GM23248 (cell line): ENCODE data around the gene SMARCD2. TPM values are rescaled to one million over a fixed set of nuclear protein-coding genes. Genes with fewer than 3 reads are reported as not detected.

Source experiments
- DNase-seq: peaks from one replicate; pipeline ENCODE4 v3.0.0-alpha.2; 2015
- H2AFZ ChIP-seq: fragments of 200-600 bp; sonication (generic); 2 replicates; pipeline ENCODE4 v1.6.1; 2016; ENCODE audit warnings: antibody characterized with exemption
- H3F3A ChIP-seq: fragments of 200-600 bp; sonication (generic); 2 replicates; pipeline ENCODE4 v1.6.1; 2016; ENCODE audit warnings: mild to moderate bottlenecking, antibody characterized with exemption, mixed run types; ENCODE audit not compliant: insufficient read depth
- H3K27ac ChIP-seq: fragments of 200-600 bp; sonication (generic); 2 replicates; pipeline ENCODE4 v1.5.1; 2016; ENCODE audit warnings: mild to moderate bottlenecking
- H3K27me3 ChIP-seq: fragments of 200-600 bp; sonication (generic); replicated peaks from 2 replicates; pipeline ENCODE4 v1.6.1; 2016; ENCODE audit warnings: mild to moderate bottlenecking; ENCODE audit not compliant: insufficient read depth
- H3K36me3 ChIP-seq: fragments of 200-600 bp; sonication (generic); 2 replicates; pipeline ENCODE4 v1.6.1; 2016; ENCODE audit warnings: low read depth, mild to moderate bottlenecking
- H3K4me1 ChIP-seq: fragments of 200-600 bp; sonication (generic); 2 replicates; pipeline ENCODE4 v1.6.1; 2016; ENCODE audit warnings: mild to moderate bottlenecking; ENCODE audit not compliant: insufficient read depth
- H3K4me2 ChIP-seq: fragments of 200-600 bp; sonication (generic); one replicate; pipeline ENCODE4 v1.6.1; 2016; ENCODE audit warnings: mild to moderate bottlenecking; ENCODE audit not compliant: unreplicated experiment
- H3K4me3 ChIP-seq: fragments of 200-600 bp; sonication (generic); 2 replicates; pipeline ENCODE4 v1.5.1; 2016; ENCODE audit warnings: mild to moderate bottlenecking
- H3K79me2 ChIP-seq: fragments of 200-600 bp; sonication (generic); 2 replicates; pipeline ENCODE4 v1.6.1; 2016; ENCODE audit warnings: mild to moderate bottlenecking; ENCODE audit not compliant: insufficient read depth
- H3K9ac ChIP-seq: fragments of 200-600 bp; sonication (generic); 2 replicates; pipeline ENCODE4 v1.6.1; 2016; ENCODE audit warnings: mild to moderate bottlenecking
- H3K9me2 ChIP-seq: fragments of 200-600 bp; sonication (generic); 2 replicates; pipeline ENCODE4 v1.6.1; 2016; ENCODE audit warnings: mixed run types, mild to moderate bottlenecking, moderate library complexity; ENCODE audit not compliant: insufficient read depth
- H3K9me3 ChIP-seq: fragments of 200-600 bp; sonication (generic); one replicate; pipeline ENCODE4 v1.6.1; 2017; ENCODE audit warnings: low read depth
- H4K20me1 ChIP-seq: fragments of 200-600 bp; sonication (generic); 2 replicates; pipeline ENCODE4 v1.6.0; 2016; ENCODE audit not compliant: insufficient read depth
- EZH2 ChIP-seq: fragments of 200-600 bp; sonication (generic); IDR thresholded peaks from 2 replicates; pipeline ENCODE4 v1.6.1; 2018; ENCODE audit warnings: antibody characterized with exemption, mild to moderate bottlenecking; ENCODE audit not compliant: insufficient read depth, poor library complexity, severe bottlenecking
- EZH2phosphoT487 ChIP-seq: fragments of 200-600 bp; sonication (generic); IDR thresholded peaks from 2 replicates; pipeline ENCODE4 v1.6.1; 2018; ENCODE audit warnings: antibody characterized with exemption, moderate library complexity, mild to moderate bottlenecking, low read depth; ENCODE audit not compliant: insufficient read depth
- WGBS, 2 experiments: methylation state at CpG; one replicate each; pipeline ENCODE4 v1.1.6; 2015 to 2017; ENCODE audit warnings: low lambda C conversion rate in 2 of 2, low coverage in 1 of 2; ENCODE audit errors: missing lambda C conversion rate in 2 of 2; 5-methylcytosine and 5-hydroxymethylcytosine counted together
- in situ Hi-C: fragments of 300-500 bp; cut with MboI; formaldehyde crosslinking; loops from 2 replicates; pipeline ENCODE4 v1.15.0; 2020
- polyA plus RNA-seq: library from polyadenylated mRNA; unstranded; fragments of >200 nt; fragmentation: Nextera tagmentation; extraction: Ambion mirVana; gene quantifications from 2 replicates; pipeline ENCODE4 v1.2.1, GENCODE V29; 2016
- total RNA-seq: library from RNA; depleted of rRNA; stranded (reverse); fragments of >200 nt; shearing (Covaris generic); gene quantifications from 2 replicates; pipeline ENCODE4 v1.2.3, GENCODE V29; 2014

The SMARCD2 gene
- total and polyA plus RNA-seq, 2 experiments from 2014 or later, result 29.3 to 88.5 TPM

DNA sequence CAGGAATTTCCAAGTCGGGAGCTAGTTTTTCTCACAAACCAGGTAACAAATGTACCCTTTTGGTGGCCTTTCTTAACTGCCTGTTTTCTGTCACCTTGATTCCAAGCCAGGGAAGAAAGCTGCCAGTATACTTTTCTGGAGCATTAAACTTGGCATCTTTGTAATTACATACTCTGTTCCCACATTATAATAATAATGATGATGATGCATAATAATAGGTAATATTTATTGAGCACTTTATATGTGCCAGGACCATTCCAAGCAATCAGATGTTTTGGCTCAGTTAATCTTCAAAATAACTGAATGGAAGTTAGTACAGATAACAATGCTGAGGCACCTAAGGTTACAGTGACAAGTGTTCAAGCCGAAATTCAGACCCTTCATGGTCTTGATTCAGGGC is 26.4 kb downstream of the SMARCD2 start:
- Histone ChIP-seq H3K4me2 (no peak overlapping the region), H3K4me1 (peaks cover 4% of the 10 kb centered on the region; the same call in 1 of the 2 replicates), H2AFZ (no peak overlapping the region), H4K20me1 (no peaks in the 10 kb centered on the region), H3K9me2 (no peaks in the 10 kb centered on the region), H3K4me3 (no peak overlapping the region), H3K27me3 (no peaks in the 10 kb centered on the region), H3K27ac (peak overlapping the region; percentile 23; the same call in 1 of the 2 replicates), H3F3A (peaks cover 89% of the 10 kb centered on the region), H3K79me2 (peaks cover 41% of the 10 kb centered on the region), H3K9me3 (no peaks in the 10 kb centered on the region), H3K9ac (peak overlapping the region; percentile 29; the same call in 1 of the 2 replicates), H3K36me3 (peaks cover 93% of the 10 kb centered on the region)
- TF ChIP-seq EZH2phosphoT487 (no peak), EZH2 (no peak)
- DNase-seq, result no peak
- 81 to 91% methylated on average over 2 of the region's 2 CpGs for WGBS, 2 experiments
- in situ Hi-C loops, result no loop called here

- H3K9ac ChIP-seq, result no peak overlapping the region
- no peaks in the 10 kb centered on the region for H3K9me2 ChIP-seq
- H3K4me1 ChIP-seq, result no peaks in the 10 kb centered on the region
- no peaks in the 10 kb centered on the region for H3K27me3 ChIP-seq
- H3K79me2 ChIP-seq, result peaks cover 67% of the 10 kb centered on the region
- no peak overlapping the region for H3K27ac ChIP-seq
- 88 to 94% methylated on average over 9 of the region's 9 CpGs for WGBS, 2 experiments
- H3F3A ChIP-seq, result peaks cover 40% of the 10 kb centered on the region
- H3K9me3 ChIP-seq, result no peaks in the 10 kb centered on the region
- in situ Hi-C loops, result no loop called here
- H3K4me2 ChIP-seq, result no peak overlapping the region
- no peak overlapping the region for H2AFZ ChIP-seq
- TF ChIP-seq EZH2 (no peak), EZH2phosphoT487 (no peak)
- no peak overlapping the region for H3K4me3 ChIP-seq
- H4K20me1 ChIP-seq, result no peaks in the 10 kb centered on the region
- H3K36me3 ChIP-seq, result peaks cover 95% of the 10 kb centered on the region
- no peak for DNase-seq
Observed at GRCh38 chr17:63809970-63810369, 32.5 kb downstream of the SMARCD2 start.

- Histone ChIP-seq H3K4me3 (no peak overlapping the region), H3K27ac (no peak overlapping the region), H3K36me3 (peaks cover 95% of the 10 kb centered on the region), H3K79me2 (peaks cover 88% of the 10 kb centered on the region), H4K20me1 (no peaks in the 10 kb centered on the region), H3K9me3 (no peaks in the 10 kb centered on the region), H3K4me2 (no peak overlapping the region), H3K27me3 (no peaks in the 10 kb centered on the region), H3K9ac (no peak overlapping the region), H3F3A (peaks cover 4% of the 10 kb centered on the region; the same call in 1 of the 2 replicates), H3K4me1 (no peaks in the 10 kb centered on the region), H2AFZ (no peak overlapping the region), H3K9me2 (no peaks in the 10 kb centered on the region)
- in situ Hi-C loops, result no loop called here
- WGBS, 2 experiments, result 93 to 100% methylated on average over 2 of the region's 2 CpGs
- no peak for DNase-seq
- no peak for TF ChIP-seq EZH2phosphoT487
- TF ChIP-seq EZH2, result no peak
Observed at GRCh38 chr17:63805591-63805990, 36.9 kb downstream of the SMARCD2 start.

DNA sequence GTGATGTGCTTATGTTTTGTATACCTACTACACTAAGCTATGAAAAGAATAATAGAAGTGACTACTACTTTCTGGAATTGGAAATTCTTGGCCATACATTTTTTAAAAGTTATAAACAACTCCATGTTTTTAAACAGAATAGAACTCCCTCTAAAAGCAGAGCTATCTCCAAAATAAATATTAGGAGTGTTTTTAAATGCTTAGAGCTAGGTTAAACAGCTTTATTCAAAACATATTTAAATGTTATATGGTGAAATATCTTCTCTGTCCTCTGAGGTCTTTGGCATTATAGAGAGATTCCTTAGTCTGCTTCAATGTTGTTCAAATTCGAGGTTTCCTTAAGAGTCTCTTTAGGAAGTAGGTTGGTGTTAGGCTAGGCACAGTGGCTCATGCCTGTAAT is 38.2 kb downstream of the SMARCD2 start:
- Histone ChIP-seq H2AFZ (no peak overlapping the region), H3K9ac (no peak overlapping the region), H3K4me2 (no peak overlapping the region), H3K79me2 (peaks cover 96% of the 10 kb centered on the region), H3F3A (no peaks in the 10 kb centered on the region; the same call in 1 of the 2 replicates), H3K27ac (no peak overlapping the region), H4K20me1 (no peaks in the 10 kb centered on the region), H3K27me3 (no peaks in the 10 kb centered on the region), H3K9me3 (no peaks in the 10 kb centered on the region), H3K9me2 (no peaks in the 10 kb centered on the region), H3K36me3 (peaks cover 95% of the 10 kb centered on the region), H3K4me3 (no peak overlapping the region), H3K4me1 (no peaks in the 10 kb centered on the region)
- in situ Hi-C loops, result no loop called here
- TF ChIP-seq EZH2phosphoT487 (no peak), EZH2 (no peak)
- WGBS, 2 experiments, result 92 to 97% methylated on average over 1 of the region's 1 CpG
- no peak for DNase-seq

DNA sequence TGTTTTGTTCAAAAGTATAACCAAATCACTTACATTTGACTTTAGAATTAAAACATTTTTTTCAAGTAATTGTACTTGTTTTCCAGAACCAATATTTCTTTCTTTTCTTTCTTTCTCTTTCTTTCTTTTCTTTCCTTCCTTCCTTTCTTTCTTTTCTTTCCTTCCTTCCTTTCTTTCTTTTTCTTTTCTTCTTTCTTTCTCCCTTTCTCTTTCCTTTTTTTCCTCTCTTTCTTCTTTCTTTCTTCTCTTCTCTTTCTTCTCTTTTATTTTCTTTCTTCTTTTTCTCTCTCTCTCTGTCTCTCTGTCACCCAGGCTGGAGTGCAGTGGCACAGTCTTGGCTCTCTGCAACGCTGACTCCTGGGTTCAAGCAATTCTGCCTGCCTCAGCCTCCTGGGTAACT is 41.7 kb downstream of the SMARCD2 start:
- no peaks in the 10 kb centered on the region for H3K27me3 ChIP-seq
- no peak for DNase-seq
- H2AFZ ChIP-seq, result no peak overlapping the region
- no peaks in the 10 kb centered on the region for H3K4me1 ChIP-seq
- peaks cover 98% of the 10 kb centered on the region for H3K79me2 ChIP-seq
- no peak overlapping the region for H3K4me3 ChIP-seq
- 89 to 100% methylated on average over 1 of the region's 1 CpG for WGBS, 2 experiments
- in situ Hi-C loops, result no loop called here
- peaks cover 94% of the 10 kb centered on the region for H3K36me3 ChIP-seq
- no peaks in the 10 kb centered on the region for H3K9me3 ChIP-seq
- no peak overlapping the region for H3K4me2 ChIP-seq
- peaks cover 13% of the 10 kb centered on the region; the same call in 1 of the 2 replicates for H3F3A ChIP-seq
- no peaks in the 10 kb centered on the region for H4K20me1 ChIP-seq
- H3K9me2 ChIP-seq, result no peaks in the 10 kb centered on the region
- H3K27ac ChIP-seq, result no peak overlapping the region
- H3K9ac ChIP-seq, result no peak overlapping the region
- TF ChIP-seq EZH2phosphoT487, result no peak
- no peak for TF ChIP-seq EZH2
